GM12865 (cell line): ENCODE data around the gene RAD9B.
"Not testable (repeated sequence)": the region's sequence is repeated elsewhere in the genome, so short reads cannot be mapped to it uniquely, and the experiment has no call there.

Source experiments
- DNase-seq: peaks from one replicate; pipeline ENCODE4 v3.0.0; 2010; ENCODE audit warnings: low read depth
- H3K4me3 ChIP-seq: 2 replicates; pipeline ENCODE4 v1.5.1; 2011; ENCODE audit warnings: mild to moderate bottlenecking, low read depth, low read length, control low read depth
- TF ChIP-seq, protein P1 (sequence below): IDR thresholded peaks from 2 replicates; pipeline ENCODE4 v1.5.1; 2011; ENCODE audit warnings: low read length, control low read depth, low read depth, inconsistent platforms; ENCODE audit not compliant: insufficient read depth; ENCODE audit errors: missing control alignments

The RAD9B gene

DNA sequence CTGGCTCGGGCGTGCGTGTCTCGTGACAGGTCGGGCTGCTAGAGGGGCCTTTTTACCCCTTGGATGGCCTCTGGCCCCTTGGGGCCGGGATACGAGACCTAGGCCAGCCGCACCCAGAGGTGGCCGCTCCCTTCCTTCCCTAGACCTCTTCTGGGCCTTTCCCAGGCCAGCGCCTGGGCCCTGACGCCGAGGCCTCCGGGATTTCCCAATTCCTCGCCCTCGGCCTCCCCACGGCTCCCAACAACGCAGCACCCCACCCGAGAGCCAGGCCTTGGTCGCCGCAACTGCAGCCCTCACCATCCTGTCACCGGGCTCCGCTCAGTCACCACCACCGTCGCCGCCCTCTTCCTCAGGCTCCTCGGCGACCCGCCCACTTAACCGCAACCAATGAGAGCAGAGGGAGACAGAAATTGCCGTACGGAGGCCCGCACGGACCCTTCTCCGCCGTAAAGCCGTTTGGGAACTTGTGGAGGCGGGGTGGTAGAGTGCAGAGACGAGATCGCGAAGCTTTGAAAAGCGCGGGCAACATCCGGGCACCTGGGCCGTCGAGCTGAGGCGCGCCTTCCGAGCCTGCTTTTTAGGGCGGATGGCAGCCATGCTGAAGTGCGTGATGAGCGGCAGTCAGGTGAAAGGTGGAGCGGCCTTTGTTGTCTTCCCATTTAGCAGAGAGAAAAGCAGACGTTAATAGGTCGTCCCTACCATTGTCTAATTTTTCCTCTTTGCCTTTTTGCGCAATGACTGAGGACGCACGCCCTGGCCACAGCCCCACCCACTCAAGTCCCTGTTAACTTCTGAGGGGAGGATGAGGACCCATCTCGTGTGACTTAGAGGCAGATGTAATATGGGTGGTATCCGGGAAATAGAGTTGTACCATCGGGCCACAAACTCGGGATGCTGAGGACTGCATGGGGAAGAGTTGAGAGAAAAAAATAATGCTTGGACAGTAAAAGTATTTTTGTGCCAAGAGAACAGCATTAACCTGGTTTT is at the start of gene RAD9B, which contains the start of gene VPS29:
Gene RAD9B, plus strand, starts transcription at position 580 of the 987 bp plus-strand sequence. Its CDS starts 7 bp downstream, at position 587.
Gene VPS29, minus strand, starts transcription at position 360 of the 987 bp plus-strand sequence. Its CDS starts 60 bp downstream, at position 300.
- DNase-seq: peak; percentile 100
- peak within 1 kb of the TSS; percentile 70 for H3K4me3 ChIP-seq
- TF ChIP-seq, protein P1, sequence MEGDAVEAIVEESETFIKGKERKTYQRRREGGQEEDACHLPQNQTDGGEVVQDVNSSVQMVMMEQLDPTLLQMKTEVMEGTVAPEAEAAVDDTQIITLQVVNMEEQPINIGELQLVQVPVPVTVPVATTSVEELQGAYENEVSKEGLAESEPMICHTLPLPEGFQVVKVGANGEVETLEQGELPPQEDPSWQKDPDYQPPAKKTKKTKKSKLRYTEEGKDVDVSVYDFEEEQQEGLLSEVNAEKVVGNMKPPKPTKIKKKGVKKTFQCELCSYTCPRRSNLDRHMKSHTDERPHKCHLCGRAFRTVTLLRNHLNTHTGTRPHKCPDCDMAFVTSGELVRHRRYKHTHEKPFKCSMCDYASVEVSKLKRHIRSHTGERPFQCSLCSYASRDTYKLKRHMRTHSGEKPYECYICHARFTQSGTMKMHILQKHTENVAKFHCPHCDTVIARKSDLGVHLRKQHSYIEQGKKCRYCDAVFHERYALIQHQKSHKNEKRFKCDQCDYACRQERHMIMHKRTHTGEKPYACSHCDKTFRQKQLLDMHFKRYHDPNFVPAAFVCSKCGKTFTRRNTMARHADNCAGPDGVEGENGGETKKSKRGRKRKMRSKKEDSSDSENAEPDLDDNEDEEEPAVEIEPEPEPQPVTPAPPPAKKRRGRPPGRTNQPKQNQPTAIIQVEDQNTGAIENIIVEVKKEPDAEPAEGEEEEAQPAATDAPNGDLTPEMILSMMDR: no peak

DNA sequence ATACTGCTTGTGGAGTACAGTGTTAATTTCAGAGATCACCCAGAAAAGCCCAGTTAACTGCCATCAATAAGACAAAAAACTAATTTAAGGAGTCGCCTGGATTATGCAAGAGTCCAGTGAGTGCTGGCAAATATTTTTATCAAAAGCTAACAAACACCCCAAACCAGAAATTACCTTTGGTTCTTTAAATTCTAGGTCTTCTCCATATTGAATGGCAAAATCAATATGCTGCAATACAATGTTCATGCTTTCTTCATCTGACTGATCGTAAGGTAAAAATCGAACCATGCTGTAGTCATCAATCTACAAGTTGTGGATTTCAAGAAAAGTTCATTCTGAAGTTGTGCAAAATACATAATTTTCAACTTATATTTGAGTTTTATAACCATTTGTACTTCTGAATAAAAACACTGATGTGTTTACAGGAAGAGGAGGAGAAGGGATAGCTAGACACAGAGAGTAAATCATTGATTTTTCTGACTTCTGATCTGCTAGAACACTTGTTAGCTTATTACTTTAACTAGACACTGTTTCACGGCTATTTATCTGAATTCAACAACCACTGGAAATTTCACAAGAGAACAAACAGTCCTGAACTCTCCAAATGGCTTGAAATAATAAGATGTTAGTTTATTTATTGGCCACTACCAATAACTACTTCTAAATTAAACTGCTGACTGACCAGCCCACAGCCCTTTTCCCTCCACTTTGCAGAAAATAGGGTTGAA is 48.4 kb upstream of the RAD9B start:
- DNase-seq: no peak
- TF ChIP-seq, protein P1: no peak
- H3K4me3 ChIP-seq: no peak overlapping the region

DNA sequence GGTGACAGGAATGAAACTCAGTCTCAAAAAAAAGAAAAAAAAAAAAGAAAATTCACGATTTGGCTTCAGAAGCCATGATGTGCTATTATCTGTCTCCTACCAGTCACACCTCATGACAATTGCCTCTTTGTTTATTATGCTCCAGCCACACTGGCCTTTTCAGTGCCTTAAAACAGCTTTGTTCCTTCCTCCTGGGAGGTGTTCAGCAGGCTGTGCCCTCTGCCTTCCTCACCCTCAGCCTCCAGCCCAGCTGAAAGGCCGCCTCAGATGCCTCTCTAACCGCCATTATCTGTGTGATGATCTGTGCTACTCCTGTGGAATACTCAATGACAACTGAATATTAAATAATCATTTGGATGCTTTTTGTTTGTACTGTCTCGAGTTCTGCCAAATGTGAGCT is 43.4 kb upstream of the RAD9B start:
- no peak for DNase-seq
- TF ChIP-seq, protein P1: no peak
- H3K4me3 ChIP-seq: no peak overlapping the region

DNA sequence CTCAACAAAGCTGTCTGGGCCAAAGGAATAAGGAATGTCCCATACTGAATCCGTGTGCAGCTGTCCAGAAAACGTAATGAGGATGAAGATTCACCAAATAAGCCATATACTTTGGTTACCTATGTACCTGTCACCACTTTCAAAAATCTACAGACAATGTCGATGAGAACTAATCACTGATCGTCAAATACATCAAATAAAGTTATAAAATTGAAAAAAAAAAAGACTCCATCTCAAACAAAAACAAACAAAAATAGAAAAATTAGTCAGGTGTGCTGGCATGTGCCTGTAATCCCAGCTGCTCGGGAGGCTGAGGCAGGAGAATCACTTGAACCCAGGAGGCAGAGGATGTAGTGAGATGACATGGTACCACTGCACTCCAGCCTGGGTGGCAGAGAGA is 40.9 kb upstream of the RAD9B start:
- H3K4me3 ChIP-seq, DNase-seq: not testable (repeated sequence)

DNA sequence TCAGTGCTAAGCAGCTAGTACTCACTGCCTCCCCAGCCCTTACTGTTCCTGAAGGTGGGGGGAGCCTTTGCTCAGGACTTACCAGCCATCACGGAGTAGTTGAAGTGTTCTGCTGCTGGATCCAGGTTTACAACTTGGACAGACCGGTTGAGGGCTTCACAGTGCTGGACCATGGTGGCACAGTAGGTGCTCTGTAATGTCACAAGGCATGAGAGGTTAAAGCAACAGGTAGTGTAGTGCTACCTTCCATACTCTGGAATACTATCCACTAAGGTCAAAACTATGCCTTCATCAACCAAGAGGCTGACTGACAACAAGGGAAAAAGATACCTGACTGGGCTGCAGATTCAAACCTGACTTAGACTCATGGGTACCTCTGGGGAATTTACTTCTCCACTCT is 37.1 kb upstream of the RAD9B start:
- TF ChIP-seq, protein P1: no peak

DNA sequence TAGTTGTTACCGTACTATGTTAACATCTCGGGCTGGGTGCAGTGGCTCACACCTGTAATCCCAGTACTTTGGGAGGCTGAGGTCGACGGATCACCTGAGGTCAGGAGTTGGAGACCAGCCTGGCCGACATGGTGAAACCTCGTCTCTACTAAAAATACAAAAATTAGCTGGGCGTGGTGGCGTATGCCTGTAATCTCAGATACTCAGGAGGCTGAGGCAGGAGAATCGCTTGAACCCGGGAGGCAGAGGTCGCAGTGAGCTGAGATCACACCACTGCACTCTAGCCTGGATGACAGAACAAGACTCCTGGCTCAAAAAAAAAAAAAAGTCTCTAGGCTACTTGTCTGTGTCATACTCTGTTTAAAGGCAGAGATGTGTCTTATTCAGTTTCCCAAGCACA is 36.4 kb upstream of the RAD9B start:
- not testable (repeated sequence) for H3K4me3 ChIP-seq, DNase-seq

More for the DNA sequence above, 37.1 kb upstream of the RAD9B start:
- DNase-seq: no peak
- no peak overlapping the region for H3K4me3 ChIP-seq

DNA sequence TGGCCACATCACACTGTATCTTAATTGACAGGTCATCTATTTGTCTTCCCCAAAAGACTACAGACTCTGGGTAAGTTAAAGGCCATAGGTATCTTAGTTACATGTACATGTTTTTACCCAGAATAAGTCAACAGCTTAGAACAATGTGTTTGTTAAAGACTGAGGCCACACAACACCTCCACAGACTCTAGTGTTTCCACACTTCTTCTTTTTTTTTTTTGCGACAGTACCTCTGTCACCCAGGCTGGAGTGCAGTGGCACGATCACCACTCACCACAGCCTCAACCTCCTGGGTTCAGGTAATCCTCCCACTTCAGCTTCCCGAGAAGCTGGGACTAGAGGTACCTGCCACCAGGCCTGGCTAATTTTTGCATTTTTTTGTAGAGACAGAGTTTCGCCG is 35.3 kb upstream of the RAD9B start:
- DNase-seq: no peak
- TF ChIP-seq, protein P1: no peak
- peak overlapping the region; percentile 99; the same call in 1 of the 2 replicates for H3K4me3 ChIP-seq
